Myocyte (in vitro differentiated cells): ENCODE measurements around the gene KCND2. TPM values are rescaled to one million over a fixed set of nuclear protein-coding genes. Genes with fewer than 3 reads are reported as not detected.

Experiments
- DNase-seq: peaks from one replicate; pipeline ENCODE4 v3.0.0-alpha.2; 2012; ENCODE audit warnings: low read depth
- total RNA-seq: library from RNA; depleted of rRNA; stranded (reverse); fragments of >200 nt; gene quantifications from 2 replicates; pipeline ENCODE4 v1.2.3, GENCODE V29; 2014

KCND2 gene
- total RNA-seq, 1 donor from 2014 or later, result 2.7 TPM

DNA sequence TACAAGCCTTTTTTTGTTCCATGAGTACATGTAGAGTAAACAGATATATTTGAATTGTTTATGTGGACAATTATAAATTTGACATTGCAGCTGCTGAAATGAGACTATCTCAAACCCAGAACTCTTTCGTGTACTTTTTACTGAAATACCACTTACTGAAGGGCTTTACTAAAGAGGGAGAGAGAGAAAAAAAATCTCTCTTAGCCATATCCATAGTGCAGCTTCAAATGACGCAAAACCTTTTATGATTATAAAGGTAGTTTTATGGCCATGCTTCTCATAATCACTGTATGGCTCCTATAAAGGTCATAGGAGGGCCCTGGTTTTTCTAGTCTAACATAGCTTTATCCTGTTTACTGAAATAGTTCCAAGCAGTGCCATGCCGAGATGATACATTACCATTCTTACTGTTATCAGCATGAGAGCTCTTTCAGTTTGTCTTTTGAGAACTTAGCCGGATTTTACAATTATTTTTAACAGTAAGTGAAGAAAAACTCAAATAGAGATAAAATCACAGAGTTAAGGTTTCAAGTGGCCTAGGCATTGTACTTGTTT, 35.1 kb downstream of the KCND2 start:
- DNase-seq, result no peak

DNA sequence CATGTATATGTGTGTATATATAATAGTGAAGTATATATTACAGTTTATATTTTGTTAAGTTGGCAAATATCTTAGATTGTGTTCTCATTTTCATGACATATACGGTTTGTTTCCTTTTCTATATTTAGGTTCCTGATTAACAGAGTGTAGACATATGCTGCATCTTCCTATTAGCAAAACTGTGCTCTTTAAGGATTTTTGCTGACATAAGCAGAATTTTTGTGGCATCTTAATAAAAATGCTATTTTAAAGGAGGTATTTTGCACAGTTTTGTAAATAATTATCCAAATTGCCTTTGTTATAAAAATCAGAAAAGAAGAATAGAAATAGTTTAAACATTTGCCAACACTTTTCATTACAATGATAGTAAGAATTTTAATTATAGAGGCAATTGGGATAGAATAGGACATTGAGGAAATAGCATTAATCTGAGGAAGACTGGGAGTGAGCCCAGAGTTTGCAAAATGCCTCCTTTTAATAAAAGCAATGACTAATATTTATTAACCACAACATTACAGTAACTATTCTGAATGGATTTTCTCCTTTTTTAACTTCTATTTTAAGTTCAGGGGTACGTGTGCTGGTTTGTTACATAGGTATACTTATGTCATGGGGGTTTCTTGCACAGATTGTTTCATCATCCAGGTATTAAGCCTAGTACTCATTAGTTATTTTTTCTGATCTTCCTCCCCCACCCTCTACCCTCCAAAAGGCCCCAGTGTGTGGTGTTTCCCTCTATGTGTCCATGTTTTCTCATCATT, 38.2 kb downstream of the KCND2 start:
- DNase-seq, result no peak

DNA sequence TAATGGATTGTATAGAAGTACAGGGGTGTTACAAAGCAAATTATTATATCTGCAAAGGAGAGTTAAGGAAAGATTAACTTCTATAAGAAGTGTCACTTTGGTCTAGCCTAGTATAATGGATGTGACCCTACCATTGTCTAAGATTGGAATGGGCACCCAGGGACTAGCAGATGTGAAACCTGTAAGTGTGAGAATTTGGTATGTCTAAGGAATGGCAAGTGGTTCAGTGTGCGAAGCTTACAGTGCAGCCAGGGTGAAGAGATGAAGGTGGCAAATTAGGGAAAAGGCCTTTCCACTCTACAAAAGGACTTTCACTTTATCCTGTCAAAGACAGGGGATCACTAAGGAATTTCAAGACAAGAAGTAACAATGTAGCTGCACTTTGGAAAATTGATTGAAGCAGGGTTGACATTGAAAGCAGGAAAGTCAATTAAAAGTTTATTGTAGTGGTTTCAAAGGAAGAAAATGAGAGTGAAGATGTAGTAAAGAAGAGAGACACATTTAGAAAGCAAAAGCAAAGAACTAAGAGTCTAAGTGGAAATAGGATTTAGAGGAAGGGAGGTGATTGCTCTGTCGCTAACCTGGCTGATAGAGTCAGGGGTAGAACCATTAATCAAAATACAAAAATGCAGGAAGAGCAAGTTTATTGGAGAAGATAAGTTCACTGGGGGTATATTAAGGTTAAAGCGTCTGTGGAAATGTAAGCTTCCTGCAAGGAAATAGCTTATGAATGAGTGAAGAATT, 47.4 kb downstream of the KCND2 start:
- no peak for DNase-seq

DNA sequence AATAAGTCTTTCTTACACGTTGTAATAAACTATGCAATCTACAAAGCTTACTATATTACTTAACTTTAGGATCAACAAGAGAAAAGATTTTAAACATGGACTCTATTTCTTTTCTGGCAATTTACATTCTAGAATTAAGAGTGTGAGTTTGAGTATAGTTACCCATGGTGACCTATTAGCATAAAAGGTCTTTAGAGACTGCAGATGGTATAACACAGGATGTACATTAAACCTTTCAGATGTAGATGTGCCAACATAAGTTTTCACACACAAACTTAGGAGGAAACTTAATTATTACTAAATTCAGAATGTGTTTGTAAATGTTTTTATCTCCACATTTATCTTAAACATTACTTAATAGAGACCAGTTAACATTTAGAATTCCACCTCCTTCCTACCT, 54.1 kb downstream of the KCND2 start:
- DNase-seq, result no peak

DNA sequence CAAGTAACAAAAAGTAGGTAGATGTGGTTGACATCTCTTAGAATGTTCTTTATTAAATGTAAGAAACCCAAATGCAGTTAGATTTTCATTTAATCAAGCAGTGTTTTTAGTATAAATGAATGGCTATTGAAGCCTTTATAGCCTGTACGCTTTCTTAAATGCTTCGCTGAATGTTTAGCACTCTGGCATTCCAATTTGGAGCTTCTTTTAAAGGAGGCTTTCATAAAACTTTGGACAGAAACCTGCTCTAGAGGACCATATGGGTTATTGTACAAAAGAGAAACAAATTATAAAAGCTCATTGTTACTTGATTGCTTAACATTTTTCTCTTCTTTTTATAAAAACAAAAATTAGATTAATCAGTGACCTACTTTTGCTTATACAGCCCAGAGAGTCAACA, 59.5 kb downstream of the KCND2 start:
- no peak for DNase-seq

DNA sequence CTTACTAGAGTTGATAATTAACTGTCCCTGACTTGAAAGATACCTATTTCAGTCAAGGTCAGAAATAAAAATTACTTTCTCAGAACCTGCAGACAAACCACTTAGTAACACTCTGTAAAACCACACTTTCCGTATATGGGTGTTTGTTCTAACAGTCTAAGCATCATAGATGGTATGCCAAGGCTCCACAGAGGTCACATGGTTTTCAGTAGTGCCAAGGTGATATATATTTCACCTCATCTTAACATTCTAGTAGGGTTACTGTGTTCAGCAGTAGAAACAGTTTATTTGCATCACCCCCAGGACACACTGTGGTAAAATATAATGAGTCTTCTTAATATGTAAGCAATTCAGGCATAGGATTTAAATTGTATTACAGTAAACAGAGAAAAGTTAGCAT, 61.5 kb downstream of the KCND2 start:
- DNase-seq, result no peak

DNA sequence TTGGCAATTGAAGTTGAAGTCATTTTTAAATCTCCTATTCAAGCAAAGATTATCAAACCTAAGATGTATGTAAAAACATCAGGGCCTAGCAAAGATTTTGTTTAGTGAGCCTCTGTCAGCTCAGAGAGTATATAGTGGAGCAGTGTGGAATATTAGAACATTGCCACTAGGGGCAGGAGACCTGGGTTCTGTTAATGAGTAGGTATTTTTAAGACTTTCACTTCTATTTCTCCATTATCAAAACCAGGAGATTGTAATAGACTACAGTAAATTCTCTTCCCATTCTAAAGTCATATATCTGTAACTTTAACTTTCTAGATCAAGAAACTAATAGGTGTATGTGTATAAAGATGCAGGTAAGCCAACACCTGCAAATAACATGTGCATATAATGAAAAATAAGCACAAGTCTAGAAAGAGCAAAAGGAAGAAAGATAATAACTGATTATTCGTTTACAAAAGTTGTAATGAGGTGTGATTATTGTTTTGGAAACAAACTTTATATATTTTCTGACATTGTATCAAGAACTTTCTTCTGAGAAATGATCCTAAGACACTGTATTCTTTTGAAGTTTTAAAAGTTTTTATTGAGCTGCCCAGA, 64.4 kb downstream of the KCND2 start:
- DNase-seq, result peak; percentile 12

DNA sequence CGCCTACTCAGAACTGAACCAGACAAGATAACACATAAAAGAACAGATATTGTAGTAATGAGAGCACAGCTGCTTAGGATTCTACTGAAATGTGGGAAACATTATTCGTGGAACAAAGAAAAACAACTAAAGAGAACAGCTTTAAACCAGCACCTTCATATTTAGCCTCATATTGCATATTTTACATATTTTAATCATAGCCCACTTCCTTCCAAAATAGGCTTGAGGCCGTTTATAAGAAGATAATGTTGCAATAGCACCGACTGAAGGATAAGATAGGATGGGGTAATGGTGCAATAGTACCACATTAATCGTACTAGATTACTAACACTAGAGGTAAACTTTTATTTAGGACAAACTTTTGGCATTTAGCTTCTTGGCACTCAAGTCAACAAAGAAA, 71.3 kb downstream of the KCND2 start:
- DNase-seq, result no peak

DNA sequence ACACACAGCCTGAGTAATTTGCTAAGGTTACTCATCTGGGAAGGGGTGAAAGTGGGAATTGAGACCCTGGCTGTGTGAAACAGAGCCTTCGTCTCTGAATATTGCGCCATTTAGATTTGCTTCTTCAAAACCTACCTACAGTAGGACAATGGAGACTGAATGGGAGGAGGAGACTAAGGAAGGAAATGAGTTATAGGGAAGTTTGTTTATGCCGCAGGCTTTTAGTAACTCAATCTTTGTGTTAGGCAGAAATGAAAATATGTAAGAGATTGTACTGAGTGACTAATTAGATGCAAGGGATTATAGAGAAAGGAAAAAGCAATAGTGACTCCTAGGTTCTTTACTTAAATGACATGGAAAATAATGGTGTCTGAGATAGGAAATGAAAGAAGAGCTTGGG, 80.2 kb downstream of the KCND2 start:
- DNase-seq, result no peak

DNA sequence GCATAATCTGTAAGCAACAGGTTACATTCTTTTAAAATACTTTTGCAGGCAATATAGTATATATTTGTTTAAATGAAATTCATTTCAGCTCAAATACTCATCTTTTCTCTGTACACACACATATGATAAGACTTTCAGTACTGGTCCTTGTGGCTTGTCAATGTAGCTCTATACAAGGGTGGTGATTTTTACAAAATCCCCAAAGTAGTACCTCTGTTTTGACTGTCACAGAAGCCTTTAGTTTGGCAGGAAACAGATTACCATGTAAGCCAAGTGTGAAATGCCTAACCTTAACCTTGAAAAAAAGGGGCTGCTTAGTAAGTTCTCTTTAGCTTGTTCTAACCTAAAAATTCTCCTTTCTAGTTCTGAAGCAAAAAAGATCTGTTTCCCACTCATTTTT, 87.9 kb downstream of the KCND2 start:
- no peak for DNase-seq

DNA sequence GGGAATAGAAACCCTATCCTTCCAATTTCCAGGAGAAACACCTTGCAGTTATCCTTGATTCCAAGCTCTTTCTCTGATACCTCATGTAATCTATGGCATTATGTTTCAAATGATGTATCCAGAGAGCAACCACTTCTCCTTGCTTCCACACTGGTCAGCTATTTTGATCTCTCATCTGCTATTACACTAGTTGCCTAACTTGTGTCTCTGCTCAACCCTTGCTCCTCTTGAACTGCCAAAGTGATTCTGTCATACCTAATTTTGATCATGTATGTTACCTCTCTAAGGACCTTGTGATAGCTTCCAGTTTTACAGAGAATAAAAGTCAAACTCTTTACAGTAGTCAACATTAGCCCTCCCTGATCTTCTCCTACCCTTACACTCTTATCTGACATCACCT, 90.4 kb downstream of the KCND2 start:
- peak; percentile 7 for DNase-seq

DNA sequence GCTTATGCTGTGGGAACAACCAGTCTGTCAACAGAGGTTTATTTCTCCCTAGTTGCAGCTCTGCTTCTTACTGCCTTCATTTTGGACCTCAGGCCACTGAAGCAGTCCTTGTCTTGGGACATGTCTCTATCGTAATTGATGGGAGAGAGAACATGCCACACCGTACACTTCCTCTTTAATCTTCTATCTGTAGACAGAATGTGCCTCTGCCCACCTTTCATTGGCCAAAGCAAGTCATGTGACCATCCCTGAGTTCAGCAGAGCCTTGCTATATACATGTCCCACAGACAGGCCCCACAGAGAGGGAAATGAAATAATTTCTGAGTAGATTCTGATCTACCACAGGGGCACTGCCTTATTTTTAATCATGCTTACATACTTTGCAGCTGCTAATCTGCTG, 98.0 kb downstream of the KCND2 start:
- DNase-seq, result no peak

DNA sequence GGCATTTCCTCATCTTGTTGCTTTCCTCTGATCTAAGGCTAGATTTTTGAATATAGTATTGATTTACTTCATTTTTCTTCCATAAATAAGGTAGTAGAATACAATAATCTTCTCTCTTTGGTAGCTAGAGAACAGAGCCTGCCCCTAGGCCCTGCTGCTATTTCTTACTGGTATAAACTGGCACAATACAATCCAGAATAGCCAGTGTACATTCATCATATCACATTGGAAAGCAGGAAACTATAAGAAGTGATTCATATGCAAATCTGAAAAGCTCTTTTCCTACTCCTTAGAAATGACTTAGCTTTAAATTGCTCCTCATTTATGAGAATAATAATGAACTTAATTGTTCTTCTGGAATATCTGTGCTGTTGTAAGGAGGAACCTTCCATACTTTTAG, 100.2 kb downstream of the KCND2 start:
- no peak for DNase-seq

DNA sequence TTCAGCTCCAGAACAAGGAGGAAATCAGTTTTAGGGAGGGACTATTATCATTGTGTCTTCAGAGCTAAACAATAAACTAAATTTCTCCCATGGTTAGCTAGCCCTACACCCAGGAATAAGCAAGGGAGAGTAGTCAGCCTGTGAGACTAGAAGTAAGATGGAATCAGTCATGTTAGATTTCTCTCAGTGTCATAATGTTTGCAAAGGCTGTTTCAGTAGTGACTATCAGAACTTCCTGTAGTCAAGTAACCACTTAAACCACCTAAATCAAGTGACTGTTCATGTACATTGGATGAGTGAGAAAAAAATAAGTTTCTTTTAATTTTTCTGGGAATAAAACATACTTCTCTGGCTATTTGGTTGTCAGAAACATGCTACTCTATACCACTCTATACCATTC, 121.6 kb downstream of the KCND2 start:
- no peak for DNase-seq

DNA sequence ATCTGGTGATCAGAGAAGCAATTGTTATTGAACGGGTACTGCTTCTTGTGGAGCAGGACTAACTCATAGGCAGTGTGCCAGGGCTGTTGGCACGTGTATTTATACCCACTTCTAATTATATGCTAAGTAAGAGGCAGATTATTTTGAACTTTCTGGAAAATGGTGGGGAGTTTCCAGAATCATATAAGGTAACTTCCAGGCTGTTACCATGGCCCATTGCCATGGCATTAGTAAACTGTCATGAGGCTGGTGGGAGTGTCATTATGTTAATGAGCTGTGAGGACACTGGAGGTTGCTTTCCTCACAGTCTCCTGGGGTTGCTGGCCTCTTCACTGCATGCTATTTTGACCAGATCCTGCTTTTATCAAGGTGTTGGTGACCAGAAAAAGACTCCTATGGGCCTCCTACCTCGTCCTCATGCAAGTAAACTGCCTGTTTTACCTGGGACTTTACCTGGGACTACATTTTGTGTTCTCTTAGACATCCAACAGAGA, 122.6 kb downstream of the KCND2 start:
- no peak for DNase-seq

DNA sequence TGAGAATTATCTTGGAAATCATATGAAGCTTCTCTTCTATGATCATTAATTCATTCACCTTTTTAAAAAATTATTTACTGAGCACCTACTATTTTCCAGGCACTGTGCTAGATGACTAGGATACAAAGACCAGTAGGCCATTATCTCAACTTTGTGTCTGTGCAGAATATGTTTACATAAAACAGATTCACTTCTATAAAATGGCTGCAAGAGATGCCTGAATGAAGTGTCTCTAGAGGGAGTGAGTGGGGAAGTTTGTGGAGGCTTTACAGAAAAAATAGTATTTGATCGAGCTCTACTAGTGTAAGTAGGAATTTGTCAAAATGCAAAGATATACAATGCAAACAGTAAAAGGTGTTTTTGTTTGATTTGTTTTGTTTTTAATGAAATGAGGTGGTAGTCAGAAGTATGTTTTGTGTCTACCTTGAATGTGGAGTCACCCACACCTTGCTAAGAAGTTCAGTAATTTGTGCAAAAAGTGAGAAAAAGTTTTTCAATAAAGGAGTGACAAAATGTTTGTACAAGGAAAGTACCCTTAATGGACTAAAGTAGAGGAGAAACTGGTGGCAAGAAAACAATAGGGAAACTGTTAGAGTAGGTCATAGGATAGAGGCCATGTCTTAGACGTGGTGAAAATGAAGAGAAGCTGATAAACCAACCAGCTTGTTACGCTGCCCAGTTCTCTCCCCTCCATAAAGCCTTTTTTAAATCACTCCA, 125.5 kb downstream of the KCND2 start:
- no peak for DNase-seq

DNA sequence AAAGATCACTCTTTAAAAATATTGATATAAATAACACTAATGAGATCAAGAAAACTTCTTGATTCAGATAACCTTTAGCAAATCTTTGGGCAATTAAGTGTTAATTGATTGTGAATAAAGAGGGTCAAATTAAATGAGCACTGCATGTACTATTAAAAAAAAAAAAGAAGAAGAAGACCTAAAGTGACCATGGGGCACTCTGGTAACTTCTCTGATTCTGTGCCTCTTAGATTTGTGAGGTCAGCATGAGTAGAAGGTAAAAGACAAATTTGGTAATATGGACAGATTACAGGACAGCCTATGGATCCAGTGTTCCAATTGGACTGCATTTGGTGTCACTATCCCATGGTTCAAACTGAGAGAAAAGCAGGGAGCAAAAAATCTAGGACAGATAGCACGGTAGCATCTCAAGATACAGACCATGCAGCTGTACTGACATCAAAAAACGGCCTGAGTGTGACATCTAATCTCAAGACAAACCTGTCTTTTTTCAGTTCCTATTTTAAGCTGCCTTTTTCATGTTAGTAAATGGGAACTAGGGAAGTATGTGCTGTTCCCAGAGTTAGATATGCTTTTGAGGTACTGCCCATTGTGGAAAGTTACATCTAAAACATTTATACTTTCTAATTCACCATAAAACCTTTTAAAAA, 128.0 kb downstream of the KCND2 start:
- DNase-seq, result no peak

DNA sequence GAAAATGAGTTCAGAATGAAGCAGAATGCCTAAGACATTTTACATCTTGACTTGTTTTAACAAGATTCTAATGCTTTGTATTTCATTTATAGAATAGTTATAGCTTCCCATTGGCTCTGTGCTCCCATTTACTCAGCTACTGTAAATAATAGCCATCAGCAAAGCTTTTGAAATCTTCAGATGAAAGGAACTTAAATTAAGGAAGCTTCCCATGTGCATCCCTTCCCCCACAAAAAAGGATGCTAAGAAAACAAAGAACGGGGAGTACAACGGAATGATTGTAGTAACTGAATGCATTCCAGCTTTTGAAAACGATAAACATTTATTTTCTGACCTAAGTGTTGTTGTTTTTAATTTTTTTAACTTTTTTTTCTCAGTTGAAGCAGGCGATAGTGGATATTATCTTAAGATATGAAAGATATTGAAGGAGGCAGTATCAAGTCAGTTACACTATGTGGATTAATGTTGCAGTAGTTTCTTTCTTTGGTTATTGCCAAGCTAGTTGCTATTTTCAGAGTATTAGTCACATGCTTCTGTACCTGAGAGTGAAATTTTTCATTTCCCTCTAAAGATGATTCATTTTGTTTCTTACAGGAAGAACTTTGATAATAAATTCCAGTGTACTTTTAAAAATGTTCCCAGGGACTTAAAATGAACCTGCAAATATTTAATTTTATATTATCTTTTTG, 129.2 kb downstream of the KCND2 start:
- DNase-seq, result no peak

DNA sequence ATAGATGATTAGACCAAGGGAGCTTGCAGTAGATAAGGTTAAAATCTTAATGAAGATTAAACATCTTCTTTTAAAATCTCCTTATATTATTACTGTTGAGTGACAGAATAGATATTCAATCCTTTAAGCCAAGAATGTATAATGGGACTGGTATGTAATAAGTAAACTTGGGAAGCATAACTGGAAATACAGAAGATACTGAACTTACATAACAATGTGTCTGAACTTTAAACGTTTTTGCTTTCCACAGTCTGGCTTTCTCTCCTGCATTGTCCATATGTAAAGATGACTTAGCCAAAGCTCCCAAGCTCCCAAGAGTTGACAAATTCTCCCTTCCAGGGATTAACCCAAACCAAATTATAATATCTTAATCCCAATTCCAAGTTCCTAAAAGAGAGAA, 129.8 kb downstream of the KCND2 start:
- no peak for DNase-seq

DNA sequence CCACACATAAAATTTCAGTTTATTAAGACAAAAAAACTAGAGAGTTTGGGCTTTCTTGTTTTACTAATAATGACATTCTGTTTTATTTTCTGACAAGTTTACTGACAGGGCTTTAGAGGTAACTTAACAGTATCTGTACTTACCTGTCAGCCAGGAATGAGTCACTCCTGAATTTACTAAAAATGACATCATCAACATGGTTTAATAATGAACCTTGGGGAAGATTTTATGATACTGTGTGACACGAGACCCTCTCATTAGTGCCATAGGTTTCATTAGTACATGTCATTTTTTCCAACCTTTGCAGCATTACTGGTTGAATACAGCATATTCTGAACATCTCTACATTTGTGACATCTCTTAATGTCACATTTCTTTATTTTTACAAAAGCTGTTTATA, 131.1 kb downstream of the KCND2 start:
- DNase-seq, result no peak
